HG03025 (cell line): ENCODE results near the gene TMEM245.
"Not testable (repeated sequence)": the region's sequence is repeated elsewhere in the genome, so short reads cannot be mapped to it uniquely, and the experiment has no call there.

Experiments used
- ATAC-seq: cut with Tn5 transposase; IDR thresholded peaks from one replicate; pipeline ENCODE4 v1.9.1; 2021; ENCODE audit warnings: mild to moderate bottlenecking, moderate library complexity; ENCODE audit not compliant: unreplicated experiment, low FRiP score

Gene TMEM245

GRCh38 chr9:109134167-109134578 is 14.4 kb upstream of the TMEM245 start:
- ATAC-seq = no peak

GRCh38 chr9:109133533-109133932 is 13.8 kb upstream of the TMEM245 start:
- no peak for ATAC-seq

- ATAC-seq = no peak
Observed at GRCh38 chr9:109132567-109133021, 12.8 kb upstream of the TMEM245 start.

GRCh38 chr9:109129470-109130197 is 9.9 kb upstream of the TMEM245 start:
- ATAC-seq = no peak

GRCh38 chr9:109126671-109127070 is 6.9 kb upstream of the TMEM245 start:
- ATAC-seq = not testable (repeated sequence)

GRCh38 chr9:109124121-109124520 is 4.4 kb upstream of the TMEM245 start:
- no peak for ATAC-seq

GRCh38 chr9:109122726-109123621 is 3.2 kb upstream of the TMEM245 start:
- ATAC-seq = no peak

- ATAC-seq = no peak
Observed at GRCh38 chr9:109121232-109121796, 1.6 kb upstream of the TMEM245 start.

GRCh38 chr9:109120204-109120789 is 550 bp upstream of the TMEM245 start:
- no peak for ATAC-seq

GRCh38 chr9:109118808-109119438 is 824 bp downstream of the TMEM245 start:
- ATAC-seq = peak; percentile 15

GRCh38 chr9:109117856-109118807 is 1.6 kb downstream of the TMEM245 start:
- no peak for ATAC-seq

GRCh38 chr9:109115931-109116526 is 3.7 kb downstream of the TMEM245 start:
- ATAC-seq = no peak

- ATAC-seq = no peak
Observed at GRCh38 chr9:109114670-109115069, 5.1 kb downstream of the TMEM245 start.

- no peak for ATAC-seq
Observed at GRCh38 chr9:109113892-109114609, 5.7 kb downstream of the TMEM245 start.

GRCh38 chr9:109113254-109113653 is 6.5 kb downstream of the TMEM245 start:
- no peak for ATAC-seq

- no peak for ATAC-seq
Observed at GRCh38 chr9:109110329-109111021, 9.3 kb downstream of the TMEM245 start.

GRCh38 chr9:109109967-109110328 is 9.8 kb downstream of the TMEM245 start:
- ATAC-seq = no peak

GRCh38 chr9:109108318-109108717 is 11.4 kb downstream of the TMEM245 start:
- no peak for ATAC-seq
